ENCODE data around the gene CDYL2. TPM values are rescaled to one million over a fixed set of nuclear protein-coding genes. Genes with fewer than 3 reads are reported as not detected.

The CDYL2 gene
- total RNA-seq, 2 donors from 2014 or later = 9.9 to 12.8 TPM

GRCh38 chr16:80552277-80552676 is 252.1 kb downstream of the CDYL2 start:
- H3K27me3 ChIP-seq (ENCODE audit: control insufficient read depth, insufficient read depth, low read length, poor library complexity, severe bottlenecking) = peaks cover 34% of the 10 kb centered on the region
- no peak for DNase-seq
- Mint-ChIP-seq H3K27me3 (ENCODE audit: insufficient read depth) (peaks cover 6% of the 10 kb centered on the region), H3K4me3 (no peak overlapping the region), H3K4me1 (no peaks in the 10 kb centered on the region), H3K27ac (no peak overlapping the region), H3K9me3 (no peaks in the 10 kb centered on the region), H3K36me3 (ENCODE audit: low read depth) (no peaks in the 10 kb centered on the region)
- WGBS, 2 experiments (ENCODE audit: insufficient coverage in 1 of 2, insufficient read length in 1 of 2) = 77 to 82% methylated on average over 5 of the region's 5 CpGs
- H3K27ac ChIP-seq (ENCODE audit: low read depth, low read length) = no peak overlapping the region
- no peaks in the 10 kb centered on the region for H3K36me3 ChIP-seq (ENCODE audit: control insufficient read depth, insufficient read depth, low read length)
- H3K9ac ChIP-seq (ENCODE audit: extremely low read depth, low read length, poor library complexity, severe bottlenecking) = no peak overlapping the region
- H3K4me3 ChIP-seq (ENCODE audit: low read length) = no peak overlapping the region
- H3K9me3 ChIP-seq (ENCODE audit: control insufficient read depth, low read length) = no peaks in the 10 kb centered on the region
- H3K4me1 ChIP-seq (ENCODE audit: control insufficient read depth, insufficient read depth, low read length) = no peaks in the 10 kb centered on the region
- no peak for TF ChIP-seq CTCF (conservative IDR thresholded peaks at IDR 0.05)

Other genes starting within 250 kb of the CDYL2 start
- gene CMC2, start 202.3 kb upstream of the CDYL2 start, total RNA-seq = 100 to 1,000 TPM in 1 of 2 donors, 10 to 100 TPM in 1; 73.8 to 103 TPM
- 10 to 100 TPM; 45.1 to 52.8 TPM for gene CENPN, start 202.6 kb upstream of the CDYL2 start, total RNA-seq
- 10 to 100 TPM; 45.7 to 53.6 TPM for gene ATMIN, start 231.2 kb upstream of the CDYL2 start, total RNA-seq

Data from endodermal cell (in vitro differentiated cells).